ENCODE data around the gene PRRC2C. TPM values are rescaled to one million over a fixed set of nuclear protein-coding genes. Genes with fewer than 3 reads are reported as not detected.

PRRC2C gene
- total RNA-seq, 4 donors from 2014 or later: 70.0 to 278 (median 81.4) TPM

DNA sequence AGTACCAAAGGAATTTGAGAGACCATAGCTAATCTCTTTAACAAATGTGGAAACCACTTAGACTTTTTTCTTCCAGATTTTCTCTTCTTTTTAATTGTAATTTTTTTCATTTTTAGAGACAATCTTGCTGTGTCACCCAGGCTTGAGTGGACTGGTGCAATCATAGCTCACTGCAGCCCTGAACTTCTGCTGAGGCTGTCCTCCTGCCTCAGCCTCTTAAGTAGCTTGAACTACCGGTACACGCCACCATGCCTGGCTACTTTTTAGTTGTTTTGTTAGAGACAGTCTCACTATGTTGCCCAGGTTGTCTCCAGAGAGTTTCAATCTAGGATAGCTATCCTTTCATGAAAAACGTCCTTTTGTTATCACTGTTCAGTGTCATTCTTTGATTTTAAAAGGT lies 15.0 kb downstream of the PRRC2C start:
- Histone ChIP-seq H3K4me3 (replicated peaks in 1 of 3) (no peak overlapping the region), H3K27ac (no peak overlapping the region), H3K36me3 (no peaks in the 10 kb centered on the region), H3K4me1 (peaks cover 5 to 12% of the 10 kb centered on the region in 2 donors), H3K27me3 (no peaks in the 10 kb centered on the region), H3K9me3 (no peaks in the 10 kb centered on the region)
- TF ChIP-seq POLR2A (IDR thresholded peaks at IDR 0.05): no peak
- TF ChIP-seq, protein P1, sequence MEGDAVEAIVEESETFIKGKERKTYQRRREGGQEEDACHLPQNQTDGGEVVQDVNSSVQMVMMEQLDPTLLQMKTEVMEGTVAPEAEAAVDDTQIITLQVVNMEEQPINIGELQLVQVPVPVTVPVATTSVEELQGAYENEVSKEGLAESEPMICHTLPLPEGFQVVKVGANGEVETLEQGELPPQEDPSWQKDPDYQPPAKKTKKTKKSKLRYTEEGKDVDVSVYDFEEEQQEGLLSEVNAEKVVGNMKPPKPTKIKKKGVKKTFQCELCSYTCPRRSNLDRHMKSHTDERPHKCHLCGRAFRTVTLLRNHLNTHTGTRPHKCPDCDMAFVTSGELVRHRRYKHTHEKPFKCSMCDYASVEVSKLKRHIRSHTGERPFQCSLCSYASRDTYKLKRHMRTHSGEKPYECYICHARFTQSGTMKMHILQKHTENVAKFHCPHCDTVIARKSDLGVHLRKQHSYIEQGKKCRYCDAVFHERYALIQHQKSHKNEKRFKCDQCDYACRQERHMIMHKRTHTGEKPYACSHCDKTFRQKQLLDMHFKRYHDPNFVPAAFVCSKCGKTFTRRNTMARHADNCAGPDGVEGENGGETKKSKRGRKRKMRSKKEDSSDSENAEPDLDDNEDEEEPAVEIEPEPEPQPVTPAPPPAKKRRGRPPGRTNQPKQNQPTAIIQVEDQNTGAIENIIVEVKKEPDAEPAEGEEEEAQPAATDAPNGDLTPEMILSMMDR (IDR thresholded peaks at IDR 0.05): no peak
- DNase-seq: no peak
- 85 to 88% methylated on average over 3 of the region's 3 CpGs for WGBS, 2 donors
- intact Hi-C loops (cut with DNase I): no loop called here

DNA sequence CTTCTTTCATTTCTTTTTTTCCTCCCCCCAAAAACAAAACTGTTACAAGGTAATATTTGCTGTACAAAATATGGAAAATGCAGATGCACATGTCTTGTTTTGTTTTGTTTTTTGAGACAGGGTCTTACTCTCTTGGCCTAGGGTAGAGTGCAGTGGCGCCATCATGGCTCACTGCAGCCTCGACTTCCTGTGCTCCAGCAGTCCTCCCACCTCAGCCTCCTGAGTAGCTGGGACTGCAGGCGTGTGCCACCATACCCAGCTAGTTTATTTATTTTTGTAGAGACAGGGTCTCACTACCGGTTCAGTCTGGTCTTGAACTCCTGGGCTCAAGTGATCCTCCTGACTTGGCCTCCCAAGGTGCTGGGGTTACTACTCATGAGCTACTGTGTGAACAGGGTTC lies 15.5 kb downstream of the PRRC2C start:
- no peak for DNase-seq
- no peak for TF ChIP-seq POLR2A (IDR thresholded peaks at IDR 0.05)
- TF ChIP-seq, protein P1 (IDR thresholded peaks at IDR 0.05): no peak
- 98 to 100% methylated on average over 4 of the region's 4 CpGs for WGBS, 2 donors
- intact Hi-C loops (cut with DNase I): no loop called here
- Histone ChIP-seq H3K36me3 (no peaks in the 10 kb centered on the region), H3K27ac (no peak overlapping the region), H3K27me3 (no peaks in the 10 kb centered on the region), H3K9me3 (no peaks in the 10 kb centered on the region), H3K4me3 (replicated peaks in 1 of 3) (no peak overlapping the region), H3K4me1 (peaks cover 5 to 13% of the 10 kb centered on the region in 2 donors)

DNA sequence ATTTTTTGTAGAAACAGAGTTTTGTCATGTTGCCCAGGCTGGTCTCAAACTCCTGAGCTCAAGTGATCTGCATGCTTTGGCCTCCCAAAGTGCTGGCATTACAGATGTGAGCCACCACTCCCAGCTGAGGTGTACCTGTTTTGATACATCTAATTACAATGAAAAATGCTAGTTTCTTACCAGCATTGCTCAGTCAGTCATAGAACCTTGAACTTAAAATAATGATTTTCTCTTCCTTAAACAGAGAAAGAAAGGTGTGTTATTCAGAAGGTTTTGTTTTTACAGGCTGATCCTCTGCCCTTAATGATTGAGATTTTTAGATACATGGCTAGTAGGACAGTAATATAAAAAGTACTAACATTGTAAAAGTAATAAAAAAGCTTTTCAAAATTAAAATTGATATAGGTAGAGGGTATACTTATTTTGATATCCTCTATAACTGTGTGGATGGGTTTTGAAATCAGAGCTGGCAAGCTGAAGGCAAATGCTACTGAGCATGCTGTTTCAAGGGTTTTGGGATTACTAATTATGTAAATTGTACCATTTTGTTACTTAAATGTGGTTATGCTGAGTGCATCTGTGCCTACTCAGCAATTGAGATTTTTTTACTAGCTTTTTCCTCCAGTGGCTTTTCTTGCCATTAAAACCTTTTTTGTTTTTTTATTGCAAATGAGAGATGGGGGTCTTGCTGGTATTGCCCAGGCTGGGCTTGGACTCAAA lies 16.1 kb downstream of the PRRC2C start:
- intact Hi-C loops (cut with DNase I): no loop called here

DNA sequence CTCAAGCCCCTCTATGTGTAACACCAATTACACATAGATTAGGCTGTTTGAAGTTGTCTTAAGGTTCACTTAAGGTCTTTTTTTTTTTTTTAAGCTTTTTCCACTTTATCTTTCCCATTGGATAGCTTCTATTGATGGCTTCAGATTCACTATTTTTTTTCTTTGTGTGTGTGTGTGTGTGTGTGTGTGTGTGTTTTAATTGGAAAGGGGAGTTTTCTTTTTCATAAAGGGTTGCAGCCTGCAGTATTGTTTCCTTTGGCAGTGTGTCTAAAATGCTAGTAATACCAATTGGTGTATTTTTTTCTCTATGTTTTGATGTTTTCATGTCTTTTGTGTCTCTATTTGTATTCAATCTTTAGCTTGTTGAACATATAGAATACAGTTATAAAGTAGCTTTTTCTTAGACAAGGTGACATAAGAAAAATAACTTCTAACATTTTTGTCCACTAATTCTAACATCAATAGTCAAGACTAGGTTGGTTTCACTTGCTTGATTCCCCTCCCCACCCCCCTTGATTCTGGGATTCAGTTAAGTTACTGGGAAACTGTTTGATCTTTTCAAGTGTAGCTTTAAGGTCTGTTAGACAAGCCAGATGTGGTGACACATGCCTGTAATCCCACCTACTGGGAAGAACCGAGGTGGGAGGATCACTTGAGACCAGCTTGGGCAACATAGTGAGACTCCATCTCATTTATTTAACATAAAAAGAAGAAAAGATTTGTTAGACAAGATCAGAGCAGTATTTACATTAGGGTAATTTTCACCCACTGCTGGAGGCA lies 21.4 kb downstream of the PRRC2C start:
- H3K36me3 ChIP-seq: no peaks in the 10 kb centered on the region
- no peak for DNase-seq
- TF ChIP-seq, protein P1 (IDR thresholded peaks at IDR 0.05): no peak
- no peak for TF ChIP-seq POLR2A (IDR thresholded peaks at IDR 0.05)
- 17 to 24% methylated on average over 1 of the region's 1 CpG for WGBS, 2 donors
- intact Hi-C loops (cut with DNase I): no loop called here
- no peaks in the 10 kb centered on the region for H3K27me3 ChIP-seq
- no peak overlapping the region for H3K27ac ChIP-seq
- H3K4me1 ChIP-seq: peaks cover 23 to 35% of the 10 kb centered on the region in 2 donors
- no peak overlapping the region for H3K4me3 ChIP-seq (replicated peaks in 1 of 3)
- H3K9me3 ChIP-seq: no peaks in the 10 kb centered on the region

More for the DNA sequence above, 16.1 kb downstream of the PRRC2C start:
- no peaks in the 10 kb centered on the region for H3K9me3 ChIP-seq
- H3K27me3 ChIP-seq: no peaks in the 10 kb centered on the region
- no peak overlapping the region for H3K27ac ChIP-seq
- no peak overlapping the region for H3K4me3 ChIP-seq (replicated peaks in 1 of 3)
- no peaks in the 10 kb centered on the region for H3K36me3 ChIP-seq
- peaks cover 11 to 17% of the 10 kb centered on the region in 2 donors for H3K4me1 ChIP-seq
- DNase-seq: no peak
- TF ChIP-seq, protein P1 (IDR thresholded peaks at IDR 0.05): no peak
- TF ChIP-seq POLR2A (IDR thresholded peaks at IDR 0.05): no peak

DNA sequence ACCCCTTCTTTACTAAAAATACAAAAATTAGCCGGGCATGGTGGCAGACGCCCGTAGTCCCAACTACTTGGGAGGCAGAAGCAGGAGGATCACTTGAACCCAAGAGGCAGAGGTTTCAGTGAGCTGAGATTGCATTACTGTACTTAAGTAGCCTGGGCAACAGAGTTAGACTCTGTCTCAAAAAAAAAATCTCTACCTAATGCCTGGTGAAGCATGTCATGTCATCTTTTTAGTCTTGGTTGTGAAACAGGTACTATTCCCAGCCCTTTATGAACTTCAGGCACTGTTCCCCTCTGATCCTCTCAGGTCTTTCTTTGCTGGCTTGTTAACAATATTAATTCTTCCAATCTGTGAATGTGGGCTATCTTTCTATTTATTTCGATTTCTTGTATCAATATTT lies 22.1 kb downstream of the PRRC2C start:
- Histone ChIP-seq H3K27ac (no peak overlapping the region), H3K27me3 (no peaks in the 10 kb centered on the region)
- intact Hi-C loops (cut with DNase I): no loop called here

More for the DNA sequence above, 22.1 kb downstream of the PRRC2C start:
- H3K4me1 ChIP-seq: peaks cover 23 to 30% of the 10 kb centered on the region in 2 donors
- no peak overlapping the region for H3K4me3 ChIP-seq (replicated peaks in 1 of 3)
- no peaks in the 10 kb centered on the region for H3K36me3 ChIP-seq
- H3K9me3 ChIP-seq: no peaks in the 10 kb centered on the region
- 71 to 77% methylated on average over 4 of the region's 4 CpGs for WGBS, 2 donors
- no peak for DNase-seq
- no peak for TF ChIP-seq POLR2A (IDR thresholded peaks at IDR 0.05)
- TF ChIP-seq, protein P1 (IDR thresholded peaks at IDR 0.05): no peak

All from thyroid gland (tissue), 4 donors.